Measurements from ENCODE around the gene AQP2. TPM values are rescaled to one million over a fixed set of nuclear protein-coding genes. Genes with fewer than 3 reads are reported as not detected.

Gene AQP2
- total RNA-seq, 1 donor from 2014 or later = not detected

DNA sequence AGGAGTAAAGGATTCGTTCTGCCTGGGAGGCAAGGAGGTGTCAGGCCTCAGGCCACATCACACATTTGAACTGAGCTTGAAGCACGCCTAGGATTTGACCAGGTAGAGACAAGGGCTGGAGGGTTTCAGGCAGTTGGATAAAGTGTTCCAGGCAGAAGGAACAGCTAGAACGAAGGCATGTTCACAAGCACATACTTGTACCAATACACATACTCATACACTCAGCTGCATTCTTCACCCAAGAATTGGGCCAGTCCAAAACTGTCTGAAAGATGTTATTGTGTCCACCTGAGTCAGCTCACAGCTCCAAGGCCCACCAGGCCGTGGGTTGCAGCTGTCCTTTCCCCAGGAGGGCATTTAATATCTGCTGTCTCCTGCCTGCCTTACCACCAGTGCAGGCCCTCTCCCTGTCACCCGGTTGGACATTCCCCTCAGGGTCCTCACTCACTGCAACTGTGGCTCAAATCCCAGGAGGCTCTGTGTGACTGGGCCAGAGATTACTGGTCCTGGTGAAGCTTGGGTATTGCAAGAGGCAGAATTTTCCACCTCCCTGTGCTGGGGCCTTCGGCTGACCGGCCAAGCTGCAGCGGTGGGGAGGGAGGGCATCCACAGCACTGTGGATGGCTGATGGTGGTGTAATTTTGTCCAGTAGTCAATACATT, 12.8 kb upstream of the AQP2 start:
- Histone ChIP-seq H3K9me3 (replicated peaks) (no peaks in the 10 kb centered on the region), H3K36me3 (no peaks in the 10 kb centered on the region), H3K27ac (replicated peaks) (no peak overlapping the region), H3K4me3 (no peak overlapping the region), H3K27me3 (ENCODE audit: low read depth) (peaks cover 8% of the 10 kb centered on the region), H3K4me1 (no peaks in the 10 kb centered on the region)
- intact Hi-C loops (cut with micrococcal nuclease) = no loop called here
- TF ChIP-seq, protein P1, sequence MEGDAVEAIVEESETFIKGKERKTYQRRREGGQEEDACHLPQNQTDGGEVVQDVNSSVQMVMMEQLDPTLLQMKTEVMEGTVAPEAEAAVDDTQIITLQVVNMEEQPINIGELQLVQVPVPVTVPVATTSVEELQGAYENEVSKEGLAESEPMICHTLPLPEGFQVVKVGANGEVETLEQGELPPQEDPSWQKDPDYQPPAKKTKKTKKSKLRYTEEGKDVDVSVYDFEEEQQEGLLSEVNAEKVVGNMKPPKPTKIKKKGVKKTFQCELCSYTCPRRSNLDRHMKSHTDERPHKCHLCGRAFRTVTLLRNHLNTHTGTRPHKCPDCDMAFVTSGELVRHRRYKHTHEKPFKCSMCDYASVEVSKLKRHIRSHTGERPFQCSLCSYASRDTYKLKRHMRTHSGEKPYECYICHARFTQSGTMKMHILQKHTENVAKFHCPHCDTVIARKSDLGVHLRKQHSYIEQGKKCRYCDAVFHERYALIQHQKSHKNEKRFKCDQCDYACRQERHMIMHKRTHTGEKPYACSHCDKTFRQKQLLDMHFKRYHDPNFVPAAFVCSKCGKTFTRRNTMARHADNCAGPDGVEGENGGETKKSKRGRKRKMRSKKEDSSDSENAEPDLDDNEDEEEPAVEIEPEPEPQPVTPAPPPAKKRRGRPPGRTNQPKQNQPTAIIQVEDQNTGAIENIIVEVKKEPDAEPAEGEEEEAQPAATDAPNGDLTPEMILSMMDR (IDR thresholded peaks at IDR 0.05; ENCODE audit: borderline replicate concordance) = no peak
- no peak for DNase-seq

DNA sequence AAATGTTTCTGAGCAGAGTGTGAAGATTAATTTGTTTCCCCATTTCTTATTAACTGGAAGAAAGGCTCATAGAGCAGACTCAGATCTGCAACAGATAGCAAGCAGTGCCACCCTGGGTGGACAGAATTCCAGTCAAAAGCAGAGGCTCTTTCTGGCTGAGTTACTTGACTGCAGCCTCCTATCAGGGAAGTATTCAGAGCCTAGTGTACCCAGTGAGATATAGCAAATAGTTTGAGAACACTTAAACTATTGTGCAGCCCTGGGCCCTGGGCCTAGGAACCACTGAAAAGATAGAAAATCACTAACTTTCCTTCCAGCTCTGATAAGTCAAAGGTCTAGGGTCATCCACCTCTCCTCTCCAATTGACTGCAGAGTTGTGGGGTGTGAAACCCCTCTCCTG, 11.2 kb upstream of the AQP2 start:
- H3K27ac ChIP-seq (replicated peaks) = no peak overlapping the region
- no peak overlapping the region for H3K4me3 ChIP-seq
- H3K27me3 ChIP-seq (ENCODE audit: low read depth) = peaks cover 8% of the 10 kb centered on the region
- H3K9me3 ChIP-seq (replicated peaks) = no peaks in the 10 kb centered on the region
- DNase-seq = no peak
- TF ChIP-seq, protein P1 (IDR thresholded peaks at IDR 0.05; ENCODE audit: borderline replicate concordance) = no peak
- H3K36me3 ChIP-seq = no peaks in the 10 kb centered on the region
- intact Hi-C loops (cut with micrococcal nuclease) = no loop called here
- no peaks in the 10 kb centered on the region for H3K4me1 ChIP-seq

- TF ChIP-seq, protein P1 (IDR thresholded peaks at IDR 0.05; ENCODE audit: borderline replicate concordance) = no peak
- Histone ChIP-seq H3K27ac (replicated peaks) (no peak overlapping the region), H3K4me1 (no peaks in the 10 kb centered on the region), H3K36me3 (no peaks in the 10 kb centered on the region), H3K4me3 (no peak overlapping the region), H3K9me3 (replicated peaks) (no peaks in the 10 kb centered on the region), H3K27me3 (ENCODE audit: low read depth) (peaks cover 8% of the 10 kb centered on the region)
- no peak for DNase-seq
- intact Hi-C loops (cut with micrococcal nuclease) = loop anchor here (10.0 kb wide), 1 partner anchor 75 kb away; no protein-coding TSS in a partner anchor
These were observed 10.8 kb upstream of the AQP2 start for GRCh38 chr12:49939707-49940106.

DNA sequence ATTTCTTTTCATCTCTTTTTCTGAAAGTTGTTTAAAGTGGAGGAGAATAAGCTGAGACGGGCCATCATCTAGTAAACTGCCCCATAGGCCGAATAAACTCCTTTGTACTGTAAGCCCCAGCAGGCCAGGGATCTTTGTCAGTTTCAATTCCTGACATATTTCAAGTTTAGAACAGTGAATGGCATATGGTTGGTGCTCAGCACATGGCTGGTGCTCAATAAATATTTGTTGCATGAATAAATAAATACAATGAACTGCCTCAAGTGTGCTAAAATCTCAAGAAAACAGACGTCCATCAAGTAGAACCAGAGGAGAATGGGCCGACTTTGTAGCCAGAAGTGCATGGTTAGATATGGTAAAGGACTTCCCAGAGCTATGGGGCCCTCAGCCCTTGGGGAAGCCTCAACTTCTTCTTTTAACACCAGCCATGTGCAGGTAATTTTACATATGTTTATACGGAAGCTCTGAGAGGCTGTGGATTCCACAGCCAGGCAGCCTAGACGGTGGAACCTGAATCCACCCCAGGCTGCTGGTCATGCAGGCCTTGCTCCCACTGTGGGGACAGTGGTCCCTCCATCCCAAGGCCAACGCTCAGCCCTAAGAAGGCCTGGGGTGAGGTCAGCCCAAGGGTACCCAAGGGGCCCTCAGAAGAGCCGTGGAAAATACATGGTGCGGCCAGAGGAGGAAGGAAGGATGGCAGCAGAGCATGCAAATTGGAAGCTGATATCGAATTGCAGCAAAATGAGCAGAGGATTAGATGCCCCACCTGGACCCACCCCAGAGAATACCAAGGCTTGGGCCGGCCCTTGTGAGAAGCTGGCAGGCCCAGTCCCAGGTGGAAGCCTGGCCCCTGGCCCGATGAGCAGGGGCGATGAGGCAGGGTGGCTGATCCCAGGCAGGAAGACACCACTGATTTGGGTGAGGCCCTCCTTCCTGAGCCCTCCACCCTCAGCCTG, 8.7 kb upstream of the AQP2 start:
- no peak overlapping the region for H3K27ac ChIP-seq (replicated peaks)
- peaks cover 12% of the 10 kb centered on the region for H3K4me1 ChIP-seq
- no peak overlapping the region for H3K4me3 ChIP-seq
- H3K9me3 ChIP-seq (replicated peaks) = no peaks in the 10 kb centered on the region
- intact Hi-C loops (cut with micrococcal nuclease) = loop anchor here (10.0 kb wide), 1 partner anchor 77 kb away; no protein-coding TSS in a partner anchor
- no peaks in the 10 kb centered on the region for H3K36me3 ChIP-seq
- TF ChIP-seq, protein P1 (IDR thresholded peaks at IDR 0.05; ENCODE audit: borderline replicate concordance) = no peak
- no peaks in the 10 kb centered on the region for H3K27me3 ChIP-seq (ENCODE audit: low read depth)
- DNase-seq = no peak

DNA sequence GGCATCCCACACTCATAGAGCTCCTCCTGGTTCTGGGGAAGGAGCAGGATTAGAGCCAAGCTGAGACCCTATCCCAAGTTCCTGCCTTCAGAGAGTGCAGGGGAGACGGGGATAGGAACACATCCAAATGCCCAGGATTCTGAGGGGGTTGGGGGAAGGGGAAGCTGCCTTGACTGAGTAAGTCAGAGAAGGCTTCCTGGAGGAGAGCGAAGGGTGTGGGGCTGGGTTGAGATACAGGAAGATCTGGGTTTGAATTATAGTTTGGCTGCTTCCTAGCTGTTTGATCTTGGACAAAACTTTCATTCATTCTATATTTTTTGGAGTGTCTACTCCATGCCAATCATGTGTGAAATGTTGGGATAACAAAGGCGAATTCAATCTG, 8.0 kb upstream of the AQP2 start:
- intact Hi-C loops (cut with micrococcal nuclease) = loop anchor here (10.0 kb wide), 1 partner anchor 78 kb away; no protein-coding TSS in a partner anchor
- Histone ChIP-seq H3K4me1 (peaks cover 12% of the 10 kb centered on the region), H3K4me3 (no peak overlapping the region), H3K27ac (replicated peaks) (no peak overlapping the region), H3K36me3 (no peaks in the 10 kb centered on the region), H3K9me3 (replicated peaks) (no peaks in the 10 kb centered on the region), H3K27me3 (ENCODE audit: low read depth) (no peaks in the 10 kb centered on the region)
- TF ChIP-seq, protein P1 (IDR thresholded peaks at IDR 0.05; ENCODE audit: borderline replicate concordance) = no peak
- DNase-seq = no peak
